ENCODE data around the gene IGSF8.

GRCh38 chr1:160117300-160117699, 18.9 kb upstream of the IGSF8 start:
- TF ChIP-seq POLR2AphosphoS5 (IDR thresholded peaks at IDR 0.05; ENCODE audit: low read depth, low read length) (no peak), TAF1 (IDR thresholded peaks at IDR 0.05; ENCODE audit: borderline replicate concordance, low read depth, low read length) (no peak), POLR2A (IDR thresholded peaks at IDR 0.05; ENCODE audit: low read depth, low read length) (no peak)

All from GM12892 (cell line).